ENCODE data around the gene ANKRD17.

Gene ANKRD17

DNA sequence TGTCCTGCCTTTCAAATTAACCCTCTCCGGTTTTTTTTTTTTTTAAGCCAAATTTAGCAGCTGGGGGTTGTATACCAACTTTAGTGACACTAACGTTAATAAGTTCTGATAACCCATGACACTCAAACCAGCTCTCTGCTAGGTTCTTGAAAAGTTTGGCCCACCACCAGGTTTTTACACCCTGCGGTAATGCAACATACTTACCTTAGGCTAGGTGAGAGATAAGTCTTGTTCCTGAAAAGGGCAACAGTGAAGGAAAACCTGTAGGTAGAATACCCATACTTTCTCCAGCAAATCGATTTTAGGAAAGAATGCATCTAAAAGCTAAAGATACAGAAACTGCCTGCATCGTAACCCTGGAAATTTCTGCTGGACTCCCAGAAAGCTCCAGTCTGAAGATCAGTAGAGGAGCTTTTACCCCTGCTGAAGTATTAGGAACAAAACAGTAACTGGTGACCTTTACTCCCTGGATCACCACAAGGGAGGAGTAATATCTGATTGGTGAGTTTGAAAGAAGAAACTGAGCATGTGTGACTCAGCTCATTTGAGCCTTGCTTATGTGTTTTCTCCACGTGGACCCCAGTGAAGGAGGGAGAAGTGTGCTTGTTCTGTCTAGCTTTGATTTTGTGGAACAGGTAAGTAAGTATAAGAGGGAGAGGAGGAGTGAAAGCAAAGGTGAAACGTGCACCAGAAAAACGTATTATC, 154.6 kb downstream of the ANKRD17 start:
- peak; percentile 21 for DNase-seq (ENCODE audit: low read depth)
- TF ChIP-seq, protein P1, sequence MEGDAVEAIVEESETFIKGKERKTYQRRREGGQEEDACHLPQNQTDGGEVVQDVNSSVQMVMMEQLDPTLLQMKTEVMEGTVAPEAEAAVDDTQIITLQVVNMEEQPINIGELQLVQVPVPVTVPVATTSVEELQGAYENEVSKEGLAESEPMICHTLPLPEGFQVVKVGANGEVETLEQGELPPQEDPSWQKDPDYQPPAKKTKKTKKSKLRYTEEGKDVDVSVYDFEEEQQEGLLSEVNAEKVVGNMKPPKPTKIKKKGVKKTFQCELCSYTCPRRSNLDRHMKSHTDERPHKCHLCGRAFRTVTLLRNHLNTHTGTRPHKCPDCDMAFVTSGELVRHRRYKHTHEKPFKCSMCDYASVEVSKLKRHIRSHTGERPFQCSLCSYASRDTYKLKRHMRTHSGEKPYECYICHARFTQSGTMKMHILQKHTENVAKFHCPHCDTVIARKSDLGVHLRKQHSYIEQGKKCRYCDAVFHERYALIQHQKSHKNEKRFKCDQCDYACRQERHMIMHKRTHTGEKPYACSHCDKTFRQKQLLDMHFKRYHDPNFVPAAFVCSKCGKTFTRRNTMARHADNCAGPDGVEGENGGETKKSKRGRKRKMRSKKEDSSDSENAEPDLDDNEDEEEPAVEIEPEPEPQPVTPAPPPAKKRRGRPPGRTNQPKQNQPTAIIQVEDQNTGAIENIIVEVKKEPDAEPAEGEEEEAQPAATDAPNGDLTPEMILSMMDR (IDR thresholded peaks at IDR 0.05; ENCODE audit: control insufficient read depth, extremely low read depth, insufficient read depth), result no peak
- H3K4me3 ChIP-seq (ENCODE audit: low read depth, low read length), result no peak overlapping the region

DNA sequence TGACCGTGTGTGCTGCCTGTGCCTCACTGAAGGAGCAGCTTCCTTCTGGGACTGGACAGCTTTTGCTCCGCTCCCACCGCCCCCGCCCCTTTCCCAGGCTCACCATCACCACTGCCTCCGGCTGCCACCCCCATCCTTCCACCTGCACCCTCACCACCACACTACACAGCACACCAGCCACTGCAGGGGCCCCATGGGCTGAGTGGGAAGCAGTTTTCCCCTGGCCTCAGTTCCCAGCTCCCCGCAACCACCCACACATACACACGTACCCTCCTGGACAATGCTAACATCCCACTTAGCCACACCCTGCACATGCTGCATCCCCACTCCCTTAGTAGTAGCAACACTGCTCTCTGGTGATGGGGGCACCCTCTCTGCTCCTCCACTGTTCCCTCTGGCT, 159.5 kb downstream of the ANKRD17 start:
- DNase-seq (ENCODE audit: low read depth), result no peak
- no peak overlapping the region for H3K4me3 ChIP-seq (ENCODE audit: low read depth, low read length)
- TF ChIP-seq, protein P1 (IDR thresholded peaks at IDR 0.05; ENCODE audit: control insufficient read depth, extremely low read depth, insufficient read depth), result no peak

DNA sequence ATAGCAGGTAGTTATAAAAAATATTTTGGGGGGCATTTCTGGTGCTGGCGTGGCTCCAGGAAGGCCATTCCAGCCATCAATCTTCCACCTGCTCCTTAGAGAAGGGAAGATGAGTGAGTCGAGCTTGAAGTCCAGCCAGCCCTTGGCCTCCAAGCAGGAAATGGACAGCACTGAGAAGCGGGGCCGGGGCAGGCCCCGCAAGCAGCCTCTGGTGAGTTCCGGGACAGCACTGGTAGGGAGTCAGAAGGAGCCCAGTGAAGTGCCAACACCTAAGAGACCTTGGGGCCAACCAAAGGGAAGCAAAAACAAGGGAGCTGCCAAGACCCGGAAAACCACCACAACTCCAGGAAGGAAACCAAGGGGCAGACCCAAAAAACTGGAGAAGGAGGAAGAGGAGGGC, 159.9 kb downstream of the ANKRD17 start:
- DNase-seq (ENCODE audit: low read depth), result no peak
- TF ChIP-seq, protein P1 (IDR thresholded peaks at IDR 0.05; ENCODE audit: control insufficient read depth, extremely low read depth, insufficient read depth), result no peak
- no peak overlapping the region for H3K4me3 ChIP-seq (ENCODE audit: low read depth, low read length)

DNA sequence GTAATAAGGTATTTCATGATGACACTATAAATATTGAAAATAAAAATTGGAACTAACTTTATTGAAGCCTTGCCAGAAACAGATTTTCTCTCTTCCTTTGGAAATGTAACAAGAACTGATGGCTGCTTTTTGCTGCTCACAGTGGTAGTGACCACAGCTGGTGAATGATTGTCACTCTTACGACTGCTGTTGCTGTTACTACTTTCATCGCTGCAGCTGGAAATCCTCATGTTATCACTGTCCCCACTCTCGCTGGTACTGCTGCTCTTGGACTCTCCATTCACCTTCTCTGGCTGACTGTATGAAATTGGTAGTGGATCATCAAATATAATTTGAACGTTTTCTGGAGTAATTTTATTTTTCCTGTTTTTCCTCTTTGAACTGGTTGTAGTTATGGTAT, 160.6 kb downstream of the ANKRD17 start:
- TF ChIP-seq, protein P1 (IDR thresholded peaks at IDR 0.05; ENCODE audit: control insufficient read depth, extremely low read depth, insufficient read depth), result no peak
- H3K4me3 ChIP-seq (ENCODE audit: low read depth, low read length), result no peak overlapping the region
- DNase-seq (ENCODE audit: low read depth), result no peak

DNA sequence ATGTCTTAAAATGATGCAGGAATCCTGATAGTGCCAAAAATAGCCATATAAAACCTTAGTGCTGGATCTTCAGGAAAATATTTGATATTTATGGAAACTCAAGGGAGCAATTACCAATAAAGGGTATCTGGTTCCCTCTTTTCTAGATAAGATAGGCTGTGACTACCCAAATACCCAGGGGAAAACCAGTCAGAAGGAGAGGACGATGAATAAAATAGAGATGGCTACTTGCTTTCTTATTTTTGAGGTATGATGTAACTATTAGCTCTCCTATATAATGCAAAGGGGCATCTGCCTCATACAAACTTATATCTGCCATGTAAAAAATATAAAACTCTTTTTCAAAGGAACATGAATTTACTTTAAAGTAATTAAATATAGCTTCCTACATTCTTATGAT, 165.7 kb downstream of the ANKRD17 start:
- no peak overlapping the region for H3K4me3 ChIP-seq (ENCODE audit: low read depth, low read length)
- TF ChIP-seq, protein P1 (IDR thresholded peaks at IDR 0.05; ENCODE audit: control insufficient read depth, extremely low read depth, insufficient read depth), result no peak
- no peak for DNase-seq (ENCODE audit: low read depth)

DNA sequence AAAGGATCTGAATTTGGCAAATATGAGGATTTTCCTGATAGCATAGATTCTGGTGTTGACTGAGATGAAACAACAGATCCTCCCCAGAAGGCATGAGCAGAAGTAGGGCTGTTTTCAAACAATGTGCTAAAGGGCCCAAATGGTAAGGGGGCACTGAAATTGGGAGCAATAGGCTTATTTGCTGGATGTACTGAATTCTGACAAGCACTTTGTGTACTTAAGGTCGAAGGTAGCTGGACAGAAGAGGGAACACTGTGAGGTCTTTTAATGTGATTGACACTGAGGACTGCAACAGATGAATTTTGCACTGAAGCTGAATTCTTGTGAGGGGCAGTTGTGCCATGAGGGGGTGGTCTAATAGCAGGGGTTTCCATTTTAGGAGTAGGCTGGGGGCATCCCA, 167.9 kb downstream of the ANKRD17 start:
- H3K4me3 ChIP-seq (ENCODE audit: low read depth, low read length), result no peak overlapping the region
- no peak for DNase-seq (ENCODE audit: low read depth)
- TF ChIP-seq, protein P1 (IDR thresholded peaks at IDR 0.05; ENCODE audit: control insufficient read depth, extremely low read depth, insufficient read depth), result no peak

DNA sequence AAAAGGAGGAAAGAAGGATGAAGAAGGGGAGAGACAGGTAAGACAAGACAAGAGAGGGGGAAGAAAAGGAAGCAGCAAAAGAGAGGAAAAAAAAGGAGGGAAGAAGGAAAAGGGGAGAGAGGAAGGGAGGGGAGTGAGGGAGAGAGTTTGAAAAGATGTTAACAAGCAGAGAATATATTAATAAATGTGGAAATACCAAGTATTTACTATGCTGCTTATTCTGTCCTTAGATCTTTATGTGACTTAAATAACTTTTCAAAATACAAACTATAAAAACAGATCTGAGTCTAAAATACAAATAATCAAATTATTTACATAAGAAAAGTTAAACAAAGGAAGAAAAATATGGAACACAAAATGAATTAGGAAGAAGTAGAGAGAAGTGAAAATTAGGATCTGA, 170.7 kb downstream of the ANKRD17 start:
- TF ChIP-seq, protein P1 (IDR thresholded peaks at IDR 0.05; ENCODE audit: control insufficient read depth, extremely low read depth, insufficient read depth), result no peak
- no peak for DNase-seq (ENCODE audit: low read depth)
- H3K4me3 ChIP-seq (ENCODE audit: low read depth, low read length), result no peak overlapping the region

Data from LNCaP clone FGC (cell line).